Omental fat pad (tissue), 4 donors: ENCODE results near the gene PLEKHG2. TPM values are rescaled to one million over a fixed set of nuclear protein-coding genes. Genes with fewer than 3 reads are reported as not detected.
"Not testable (repeated sequence)": the region's sequence is repeated elsewhere in the genome, so short reads cannot be mapped to it uniquely, and the experiment has no call there.

ENCODE experiments used
- ATAC-seq: fragments of 150-250 bp; one replicate; pipeline ENCODE4 v1.9.1; 2016; ENCODE audit warnings: mild to moderate bottlenecking, moderate library complexity; ENCODE audit not compliant: low FRiP score
- DNase-seq: peaks from one replicate; pipeline ENCODE4 v3.0.0-alpha.2; 2019; ENCODE audit warnings: low spot score
- total RNA-seq, 4 donors: library from RNA; depleted of rRNA; stranded (reverse); fragments of >200 nt; gene quantifications; one replicate each; pipeline ENCODE4 v1.1.0, GENCODE V29; 2016
- TF ChIP-seq, protein P1 (sequence below), 3 donors: fragments of 450-650 bp; IDR thresholded peaks; one replicate each; pipeline ENCODE4 v1.5.1; 2016 to 2017; ENCODE audit warnings: antibody characterized with exemption in 3 of 3, mild to moderate bottlenecking in 3 of 3, moderate library complexity in 2 of 3

PLEKHG2 gene
- total RNA-seq, 4 donors from 2014 or later = 16.5 to 35.3 (median 21.4) TPM

DNA sequence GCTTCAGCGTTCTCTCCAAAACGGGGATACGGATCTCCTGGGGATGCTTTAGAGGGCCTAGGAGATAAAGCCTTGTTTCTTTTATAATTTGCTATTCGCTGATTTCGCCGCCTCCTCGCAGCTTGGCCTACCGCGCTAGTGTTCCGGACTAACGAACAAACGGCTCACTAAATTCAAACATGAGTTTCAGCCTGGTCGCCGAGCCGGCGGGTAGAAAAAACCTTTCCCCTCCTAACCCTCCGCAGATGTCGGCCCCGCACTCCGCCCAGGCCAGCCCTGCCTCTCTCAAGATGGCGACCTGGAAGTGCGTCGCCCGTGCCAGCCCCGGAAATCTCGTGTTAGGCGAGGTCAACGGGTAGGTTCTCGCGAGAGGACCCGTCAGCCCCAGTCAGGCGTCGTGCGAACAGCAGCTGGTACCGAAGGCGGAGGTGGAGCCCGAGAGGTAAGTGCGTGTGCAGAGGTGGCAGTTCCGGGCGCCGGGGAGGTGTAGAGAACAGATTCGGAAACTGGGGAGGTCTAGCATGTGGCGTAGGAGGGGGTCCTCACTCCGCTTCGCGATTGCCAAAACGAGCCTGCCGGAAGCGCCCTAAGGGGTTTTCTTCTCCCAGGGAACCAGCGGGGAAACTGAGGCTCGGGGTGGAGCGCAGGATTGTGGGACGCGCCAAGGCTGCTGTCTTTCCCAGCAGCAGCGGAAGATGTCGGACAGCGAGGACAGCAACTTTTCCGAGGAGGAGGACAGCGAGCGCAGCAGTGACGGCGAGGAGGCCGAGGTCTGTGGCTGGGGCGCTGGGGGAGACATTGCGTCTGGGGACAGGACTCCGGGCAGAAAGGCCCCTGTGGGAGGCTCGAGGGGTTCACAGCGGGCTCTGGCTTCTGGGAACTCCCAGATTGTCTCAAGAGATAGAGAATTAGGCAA, 33.0 kb downstream of the PLEKHG2 start, which contains the start of gene SUPT5H:
Gene SUPT5H, plus strand, starts transcription at position 387 of the 916 bp plus-strand sequence. Its CDS starts 309 bp downstream, at position 696.
- TF ChIP-seq, protein P1, sequence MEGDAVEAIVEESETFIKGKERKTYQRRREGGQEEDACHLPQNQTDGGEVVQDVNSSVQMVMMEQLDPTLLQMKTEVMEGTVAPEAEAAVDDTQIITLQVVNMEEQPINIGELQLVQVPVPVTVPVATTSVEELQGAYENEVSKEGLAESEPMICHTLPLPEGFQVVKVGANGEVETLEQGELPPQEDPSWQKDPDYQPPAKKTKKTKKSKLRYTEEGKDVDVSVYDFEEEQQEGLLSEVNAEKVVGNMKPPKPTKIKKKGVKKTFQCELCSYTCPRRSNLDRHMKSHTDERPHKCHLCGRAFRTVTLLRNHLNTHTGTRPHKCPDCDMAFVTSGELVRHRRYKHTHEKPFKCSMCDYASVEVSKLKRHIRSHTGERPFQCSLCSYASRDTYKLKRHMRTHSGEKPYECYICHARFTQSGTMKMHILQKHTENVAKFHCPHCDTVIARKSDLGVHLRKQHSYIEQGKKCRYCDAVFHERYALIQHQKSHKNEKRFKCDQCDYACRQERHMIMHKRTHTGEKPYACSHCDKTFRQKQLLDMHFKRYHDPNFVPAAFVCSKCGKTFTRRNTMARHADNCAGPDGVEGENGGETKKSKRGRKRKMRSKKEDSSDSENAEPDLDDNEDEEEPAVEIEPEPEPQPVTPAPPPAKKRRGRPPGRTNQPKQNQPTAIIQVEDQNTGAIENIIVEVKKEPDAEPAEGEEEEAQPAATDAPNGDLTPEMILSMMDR (IDR thresholded peaks at IDR 0.05) = no peak
- ATAC-seq (peak; percentile 89), DNase-seq (peak; percentile 87)

DNA sequence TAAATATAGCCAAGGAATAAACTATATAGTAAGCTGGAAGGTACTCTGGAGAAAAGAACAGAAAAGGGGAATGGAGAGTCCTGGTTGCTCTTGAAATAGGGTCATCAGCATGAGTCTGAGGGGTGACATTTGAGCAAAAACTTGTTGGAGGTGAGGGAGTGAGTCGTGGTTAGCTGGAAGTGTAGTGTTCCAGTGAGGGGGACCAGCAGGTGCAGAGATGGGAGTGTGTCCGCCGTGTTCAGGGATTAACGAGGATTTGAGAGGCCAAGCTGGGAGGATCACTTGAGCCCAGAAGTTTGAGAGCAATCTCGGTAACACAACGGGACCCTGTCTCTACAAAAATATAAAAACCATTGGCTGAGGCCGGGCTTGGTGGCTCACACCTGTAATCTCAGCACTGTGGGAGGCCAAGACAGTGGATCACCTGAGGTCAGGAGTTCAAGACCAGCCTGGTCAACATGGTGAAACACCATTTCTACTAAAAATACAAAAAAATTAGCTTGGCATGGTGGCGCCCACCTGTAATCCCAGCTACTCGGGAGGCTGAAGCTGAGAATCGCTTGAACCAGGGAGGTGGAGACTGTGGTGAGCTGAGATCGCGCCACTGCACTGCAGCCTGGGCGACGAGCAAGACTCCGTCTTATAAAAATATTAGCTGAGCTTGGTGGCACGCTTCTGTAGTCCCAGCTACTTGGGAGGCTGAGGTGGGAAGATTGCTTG, 34.1 kb downstream of the PLEKHG2 start:
- no peak for ATAC-seq
- no peak for DNase-seq
- TF ChIP-seq, protein P1 (IDR thresholded peaks at IDR 0.05) = no peak

DNA sequence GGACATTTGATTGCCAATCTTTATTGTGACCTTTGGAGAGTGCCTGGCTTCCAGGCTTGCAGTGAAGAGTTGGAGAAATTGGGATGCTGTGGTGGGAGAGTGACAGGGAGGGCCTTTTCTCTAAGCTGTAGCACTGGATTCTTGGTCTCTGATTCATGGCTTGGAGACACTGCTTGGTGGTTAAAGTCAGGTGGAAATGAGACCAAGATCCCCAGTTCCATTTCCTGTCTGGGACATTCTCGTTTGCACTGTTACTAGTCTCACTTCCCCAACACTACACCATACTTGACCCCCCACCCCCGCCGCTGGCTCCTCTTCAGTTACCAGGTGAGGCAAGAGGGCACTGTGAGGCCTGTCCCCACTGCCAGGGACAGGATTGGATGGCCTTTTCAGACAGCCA, 35.8 kb downstream of the PLEKHG2 start:
- no peak for ATAC-seq
- TF ChIP-seq, protein P1 (IDR thresholded peaks at IDR 0.05) = no peak

DNA sequence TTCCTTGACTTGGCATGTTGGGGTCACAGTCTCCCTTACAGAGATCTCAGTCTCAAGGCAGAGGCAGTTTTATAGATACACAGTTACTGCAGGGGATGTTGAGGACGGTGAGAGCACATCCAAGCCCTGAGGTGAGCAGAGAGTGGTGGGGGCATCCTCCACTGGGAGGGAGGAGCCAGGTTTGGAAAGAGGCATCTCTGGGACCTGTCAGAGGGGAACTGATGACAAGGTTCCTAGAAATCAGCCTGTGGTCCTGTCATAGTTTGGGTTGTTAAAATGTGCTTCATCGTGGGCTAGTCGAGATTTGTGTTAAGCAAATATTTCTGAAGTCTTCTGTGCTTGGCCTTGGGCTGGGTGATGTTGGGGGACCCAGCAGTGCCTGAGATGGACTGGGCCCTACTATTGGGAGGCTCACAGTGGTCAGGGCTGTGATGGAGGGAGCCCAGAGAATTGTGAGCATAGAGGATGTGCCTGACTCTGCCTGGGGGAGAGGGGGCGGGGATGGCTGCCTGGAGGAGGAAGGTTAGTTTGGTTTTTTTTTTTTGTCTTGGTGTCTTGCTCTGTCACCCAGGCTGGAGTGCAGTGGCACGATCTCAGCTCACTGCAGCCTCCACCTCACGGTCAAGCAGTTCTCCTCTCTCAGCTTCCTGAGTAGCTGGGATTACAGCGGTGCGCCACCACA, 36.8 kb downstream of the PLEKHG2 start:
- ATAC-seq (no peak), DNase-seq (no peak)
- TF ChIP-seq, protein P1 (IDR thresholded peaks at IDR 0.05) = no peak

More for the DNA sequence above, 35.8 kb downstream of the PLEKHG2 start:
- DNase-seq = no peak

DNA sequence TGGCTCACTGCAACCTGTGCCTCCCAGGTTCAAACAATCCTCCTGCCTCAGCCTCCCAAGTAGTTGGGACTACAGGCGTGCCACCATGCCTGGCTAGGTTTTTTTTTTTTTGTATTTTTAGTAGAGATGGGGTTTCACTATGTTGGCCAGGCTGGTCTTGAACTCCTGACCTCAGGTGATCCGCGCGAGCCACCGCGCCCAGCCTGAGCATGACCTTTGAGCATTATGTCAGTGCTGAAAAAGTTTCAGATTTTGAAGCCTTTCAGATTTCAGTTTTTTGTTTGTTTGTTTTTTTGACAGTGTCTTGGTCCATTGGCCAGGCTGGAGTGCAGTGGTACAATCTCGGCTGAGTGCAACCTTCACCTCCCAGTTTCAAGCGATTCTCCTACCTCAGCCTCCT, 38.8 kb downstream of the PLEKHG2 start:
- ATAC-seq, DNase-seq: not testable (repeated sequence)

DNA sequence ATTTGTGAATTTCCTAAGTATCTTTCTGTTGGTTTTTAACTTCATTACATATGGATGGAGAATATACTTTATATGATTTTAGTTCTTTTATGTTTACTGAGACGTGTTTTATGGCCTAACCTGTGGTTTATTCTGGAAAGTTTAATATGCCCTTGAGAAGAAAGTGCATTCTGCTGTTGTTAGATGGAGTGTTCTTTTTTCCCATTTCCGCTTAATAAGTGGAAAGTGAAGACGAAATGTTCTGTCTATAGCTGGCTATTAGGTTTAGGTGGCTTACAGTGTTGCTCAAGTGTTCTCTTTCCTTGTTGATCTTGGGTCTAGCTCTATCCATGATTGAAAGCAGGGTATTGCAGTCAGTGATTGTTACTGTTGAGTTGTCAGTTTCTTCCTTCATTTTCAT, 50.9 kb downstream of the PLEKHG2 start:
- DNase-seq (no peak), ATAC-seq (no peak)
- TF ChIP-seq, protein P1 (IDR thresholded peaks at IDR 0.05) = no peak
